ENCODE measurements around the gene TRIM24.

DNA sequence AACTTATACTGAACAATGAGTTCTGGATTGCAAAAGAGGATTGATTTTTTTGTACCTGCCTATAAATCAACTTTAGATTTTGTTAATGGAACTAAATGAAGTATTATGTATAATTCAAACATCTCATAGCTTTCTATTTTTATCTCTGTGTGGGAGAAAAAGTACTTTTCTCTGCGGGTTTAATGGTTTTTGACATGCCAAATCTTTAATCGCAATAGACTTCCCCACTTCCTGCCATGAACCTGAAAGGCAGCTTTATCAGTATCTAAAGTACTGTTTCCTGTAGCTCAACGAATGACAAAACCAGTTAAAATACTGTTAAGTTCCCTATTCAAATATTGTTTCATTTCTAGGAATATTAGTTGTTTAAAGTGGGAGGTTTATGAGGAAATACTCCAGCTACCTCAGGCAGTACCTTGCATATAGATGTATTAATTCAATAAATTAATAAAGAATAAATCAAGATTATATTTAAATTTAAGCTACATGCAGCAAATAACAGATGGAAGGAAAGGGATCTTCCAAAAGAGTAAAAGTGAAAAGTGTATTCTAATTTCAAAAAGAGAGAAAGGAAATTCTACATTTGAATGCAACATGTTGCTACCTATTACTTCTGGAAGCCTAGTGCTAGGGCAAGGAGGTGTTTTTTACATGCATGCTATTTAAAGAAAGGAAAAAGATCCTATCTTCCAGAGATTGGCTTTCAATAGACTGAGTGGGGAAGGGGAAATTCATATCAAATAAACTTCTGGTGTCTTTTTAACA lies 165.2 kb downstream of the TRIM24 start:
- TF ChIP-seq, protein P1, sequence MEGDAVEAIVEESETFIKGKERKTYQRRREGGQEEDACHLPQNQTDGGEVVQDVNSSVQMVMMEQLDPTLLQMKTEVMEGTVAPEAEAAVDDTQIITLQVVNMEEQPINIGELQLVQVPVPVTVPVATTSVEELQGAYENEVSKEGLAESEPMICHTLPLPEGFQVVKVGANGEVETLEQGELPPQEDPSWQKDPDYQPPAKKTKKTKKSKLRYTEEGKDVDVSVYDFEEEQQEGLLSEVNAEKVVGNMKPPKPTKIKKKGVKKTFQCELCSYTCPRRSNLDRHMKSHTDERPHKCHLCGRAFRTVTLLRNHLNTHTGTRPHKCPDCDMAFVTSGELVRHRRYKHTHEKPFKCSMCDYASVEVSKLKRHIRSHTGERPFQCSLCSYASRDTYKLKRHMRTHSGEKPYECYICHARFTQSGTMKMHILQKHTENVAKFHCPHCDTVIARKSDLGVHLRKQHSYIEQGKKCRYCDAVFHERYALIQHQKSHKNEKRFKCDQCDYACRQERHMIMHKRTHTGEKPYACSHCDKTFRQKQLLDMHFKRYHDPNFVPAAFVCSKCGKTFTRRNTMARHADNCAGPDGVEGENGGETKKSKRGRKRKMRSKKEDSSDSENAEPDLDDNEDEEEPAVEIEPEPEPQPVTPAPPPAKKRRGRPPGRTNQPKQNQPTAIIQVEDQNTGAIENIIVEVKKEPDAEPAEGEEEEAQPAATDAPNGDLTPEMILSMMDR (IDR thresholded peaks at IDR 0.05; ENCODE audit: insufficient read depth, low read depth, low read length) = no peak
- TF ChIP-seq EZH2 (IDR thresholded peaks at IDR 0.05; ENCODE audit: insufficient read depth, low read length) = no peak

All from astrocyte (in vitro differentiated cells and primary cell).